ENCODE data around the gene TNNI3K. TPM values are rescaled to one million over a fixed set of nuclear protein-coding genes. Genes with fewer than 3 reads are reported as not detected.

TNNI3K gene
- total RNA-seq, 1 experiment from 2014 or later = not detected

GRCh38 chr1:74512170-74512915, 277.2 kb downstream of the TNNI3K start, which contains the start of gene LRRC53:
Gene LRRC53 (minus strand): TSS chr1:74512611. CDS start chr1:74483349, 29,262 bp downstream.
- no peaks in the 10 kb centered on the region for H3K23me2 ChIP-seq (ENCODE audit: insufficient read length, low read depth, low read length, poor library complexity, severe bottlenecking)
- Mint-ChIP-seq H3K36me3 (ENCODE audit: insufficient read depth in 1 of 3, low read depth in 3 of 3) (no peaks in the 10 kb centered on the region), H3K27me3 (ENCODE audit: low read depth) (no peaks in the 10 kb centered on the region), H3K4me3 (no peak within 1 kb of the TSS), H3K9me3 (no peaks in the 10 kb centered on the region), H3K27ac (no peak within 1 kb of the TSS), H3K4me1 (peaks cover 11 to 12% of the 10 kb centered on the region in 2 experiments)
- no peak within 1 kb of the TSS for H2BK12ac ChIP-seq (ENCODE audit: insufficient read length, low read depth, low read length)
- H4K5ac ChIP-seq (ENCODE audit: insufficient read length, low read depth, low read length) = no peak within 1 kb of the TSS
- H3K9ac ChIP-seq (ENCODE audit: extremely low read depth, insufficient read length, low read length) = no peak within 1 kb of the TSS
- no peaks in the 10 kb centered on the region for H3K79me1 ChIP-seq (ENCODE audit: insufficient read depth, low read depth, low read length, poor library complexity, severe bottlenecking)
- H3K23ac ChIP-seq (ENCODE audit: insufficient read length, low read depth, low read length) = no peak within 1 kb of the TSS
- H3K4ac ChIP-seq (ENCODE audit: low read depth, low read length) = no peak within 1 kb of the TSS
- H2BK120ac ChIP-seq (ENCODE audit: low read depth, low read length, poor library complexity, severe bottlenecking) = no peak within 1 kb of the TSS
- H4K8ac ChIP-seq (replicated peaks; ENCODE audit: insufficient read length, low read depth, low read length) = no peak within 1 kb of the TSS
- no peak within 1 kb of the TSS for H4K91ac ChIP-seq (ENCODE audit: insufficient read length, low read depth, low read length)
- H4K20me1 ChIP-seq (ENCODE audit: control insufficient read depth, insufficient read depth, insufficient read length) = no peaks in the 10 kb centered on the region
- H3K4me1 ChIP-seq (ENCODE audit: insufficient read depth, low read length) = no peaks in the 10 kb centered on the region
- no peak within 1 kb of the TSS for H3T11ph ChIP-seq (ENCODE audit: low read length)
- H3K27me3 ChIP-seq (ENCODE audit: insufficient read depth, low read length) = no peaks in the 10 kb centered on the region
- no peak within 1 kb of the TSS for H3K14ac ChIP-seq (ENCODE audit: insufficient read depth, low read length)
- DNase-seq = no peak
- no peaks in the 10 kb centered on the region for H3K79me2 ChIP-seq (ENCODE audit: insufficient read depth, low read length)
- H3K18ac ChIP-seq (ENCODE audit: insufficient read length, low read depth, low read length) = no peak within 1 kb of the TSS
- no peak for TF ChIP-seq CTCF (conservative IDR thresholded peaks at IDR 0.05)
- H3K56ac ChIP-seq (ENCODE audit: insufficient read length, low read depth, low read length) = no peak within 1 kb of the TSS
- no CpG with 5 or more reads among the region's 2 CpGs for WGBS (ENCODE audit: extremely low coverage, insufficient read length, low lambda C conversion rate)
- no peak within 1 kb of the TSS for H2AK5ac ChIP-seq (ENCODE audit: insufficient read length, low read length)
- H2BK5ac ChIP-seq (ENCODE audit: insufficient read length, low read length) = no peak within 1 kb of the TSS
- no peak within 1 kb of the TSS for H3K4me2 ChIP-seq (ENCODE audit: insufficient read depth, insufficient read length, low read length)
- H2BK15ac ChIP-seq (ENCODE audit: low read depth, low read length) = no peak within 1 kb of the TSS
- H2BK20ac ChIP-seq (ENCODE audit: low read depth, low read length, poor library complexity, severe bottlenecking) = no peak within 1 kb of the TSS
- H2AFZ ChIP-seq (ENCODE audit: low read length) = no peak within 1 kb of the TSS
- H3K27ac ChIP-seq (ENCODE audit: insufficient read length, low read depth, low read length) = no peak within 1 kb of the TSS
- H3K9me3 ChIP-seq (ENCODE audit: control insufficient read depth, low read depth, low read length) = no peaks in the 10 kb centered on the region
